ENCODE measurements around the gene ESYT2. TPM values are rescaled to one million over a fixed set of nuclear protein-coding genes. Genes with fewer than 3 reads are reported as not detected.

ESYT2 gene
- total and polyA plus RNA-seq, 9 of the 15 experiments (the other 6 are each of a cell fraction or from before 2014, with no cell fraction given): 5.8 to 86.9 (median 64.7) TPM

GRCh38 chr7:158829342-158830210 is at the start of gene ESYT2 (continued):
- TF ChIP-seq ZSCAN32 (CRISPR knock-in tag; IDR thresholded peaks at IDR 0.05) (peak; percentile 75; the same call in 1 of the 2 replicates), TSHZ1 (CRISPR knock-in tag; IDR thresholded peaks at IDR 0.05) (no peak), POLR2H (tag; IDR thresholded peaks at IDR 0.05; ENCODE audit: low read depth) (peak; percentile 93), GTF2A2 (tag; IDR thresholded peaks at IDR 0.05) (no peak), CBX3 (IDR thresholded peaks at IDR 0.05; ENCODE audit: borderline replicate concordance in 1 of 2, low read length in 2 of 2) (peak in 1 of 2 experiments; percentile 76; a peak in 1 of 3 replicates), ZNF609 (CRISPR knock-in tag; IDR thresholded peaks at IDR 0.05; ENCODE audit: borderline replicate concordance) (peak; percentile 97), MEIS2 (IDR thresholded peaks at IDR 0.05; ENCODE audit: partially characterized antibody) (peak; percentile 52), IFI16 (CRISPR knock-in tag; IDR thresholded peaks at IDR 0.05) (no peak), ZNF717 (CRISPR knock-in tag; IDR thresholded peaks at IDR 0.05) (no peak), ZNF384 (IDR thresholded peaks at IDR 0.05; ENCODE audit: low read depth, low read length) (no peak), ZBTB17 (CRISPR knock-in tag; IDR thresholded peaks at IDR 0.05) (peak; percentile 94), XRCC4 (IDR thresholded peaks at IDR 0.05; ENCODE audit: extremely low read depth, insufficient read depth, insufficient read length) (no peak), ZNF583 (CRISPR knock-in tag; IDR thresholded peaks at IDR 0.05) (peak; percentile 81), ZBTB5 (IDR thresholded peaks at IDR 0.05) (no peak), U2AF2 (optimal IDR thresholded peaks at IDR 0.05; ENCODE audit: low read depth, low read length) (no peak), RBFOX2 (IDR thresholded peaks at IDR 0.05; ENCODE audit: low read depth, low read length) (peak; percentile 99), ZNF444 (CRISPR knock-in tag; IDR thresholded peaks at IDR 0.05) (no peak), ZC3H8 (IDR thresholded peaks at IDR 0.05) (0 out of 2 replicates have a peak, but pooled peaks have one; percentile 16), MCM7 (IDR thresholded peaks at IDR 0.05) (no peak)

Measured in K562 (cell line).